Measurements from ENCODE around the gene SUMF1. TPM values are rescaled to one million over a fixed set of nuclear protein-coding genes. Genes with fewer than 3 reads are reported as not detected.

SUMF1 gene
- total RNA-seq, 2 experiments from 2014 or later: 3.5 to 4.9 TPM

DNA sequence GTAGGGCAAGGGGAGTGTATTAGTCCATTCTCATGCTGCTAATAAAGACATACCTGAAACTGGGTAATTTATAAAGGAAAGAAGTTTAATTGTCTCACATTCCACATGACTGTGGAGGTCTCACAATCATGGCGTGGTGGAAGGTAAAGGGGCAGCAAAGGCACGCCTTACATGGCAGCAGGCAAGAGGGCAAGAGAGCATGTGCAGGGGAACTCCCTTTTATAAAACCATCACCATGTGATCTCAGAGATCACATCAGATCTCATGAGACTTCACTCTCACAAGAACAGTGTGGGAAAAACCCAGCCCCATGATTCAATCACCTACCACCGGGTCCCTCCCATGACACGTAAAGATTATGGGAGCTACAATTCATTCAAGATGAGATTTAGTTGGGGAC, 41.4 kb downstream of the SUMF1 start:
- no peaks in the 10 kb centered on the region for H3K27me3 Mint-ChIP-seq
- intact Hi-C loops (cut with DNase I, micrococcal nuclease): loop anchor here (2.0 to 10.0 kb wide), 3 partner anchors 42 to 769 kb away; partner anchors contain the start of genes ITPR1 (in 1 of the 2) and SUMF1 (in 1 of the 2)
- POLR2A ChIA-PET: interaction anchor here (0.6 to 1.2 kb wide), 2 partner anchors 68 to 156 kb away, joined by 3 to 7 read pairs; partner anchors contain the start of gene ITPR1
- peaks cover 4% of the 10 kb centered on the region for H3K36me3 Mint-ChIP-seq (ENCODE audit: low read depth)
- peak; percentile 67 for ATAC-seq
- peaks cover 38% of the 10 kb centered on the region for H3K4me1 Mint-ChIP-seq
- H3K4me3 Mint-ChIP-seq: no peak overlapping the region
- CTCF ChIA-PET: interaction anchor here (1.4 kb wide), 1 partner anchor 75 kb away, joined by 3 read pairs; no protein-coding TSS in a partner anchor
- DNase-seq: peak; percentile 63
- peak overlapping the region; percentile 82 for H3K27ac Mint-ChIP-seq
- H3K9me3 Mint-ChIP-seq (ENCODE audit: low read depth): no peaks in the 10 kb centered on the region

- intact Hi-C loops (cut with DNase I, micrococcal nuclease): loop anchor here (5.0 to 10.0 kb wide), 2 partner anchors 42 to 770 kb away; partner anchors contain the start of gene SUMF1 (in 1 of the 2)
- no peaks in the 10 kb centered on the region for H3K9me3 Mint-ChIP-seq (ENCODE audit: low read depth)
- CTCF ChIA-PET: interaction anchor here (1.4 kb wide), 1 partner anchor 74 kb away, joined by 3 read pairs; no protein-coding TSS in a partner anchor
- peaks cover 41% of the 10 kb centered on the region for H3K4me1 Mint-ChIP-seq
- DNase-seq: no peak
- no peaks in the 10 kb centered on the region for H3K27me3 Mint-ChIP-seq
- POLR2A ChIA-PET: interaction anchor here (1.2 kb wide), 1 partner anchor 68 kb away, joined by 7 read pairs; the partner anchor contains the start of gene ITPR1
- no peak overlapping the region for H3K4me3 Mint-ChIP-seq
- ATAC-seq: no peak
- peaks cover 4% of the 10 kb centered on the region for H3K36me3 Mint-ChIP-seq (ENCODE audit: low read depth)
- peak overlapping the region; percentile 82 for H3K27ac Mint-ChIP-seq
These were observed 42.0 kb downstream of the SUMF1 start for GRCh38 chr3:4425055-4425454.

GRCh38 chr3:4421121-4421520, 45.9 kb downstream of the SUMF1 start:
- CTCF ChIA-PET: no interaction called here
- POLR2A ChIA-PET: interaction anchor here (1.0 to 1.1 kb wide), 2 partner anchors 70 to 72 kb away, joined by 3 read pairs; partner anchors contain the start of gene ITPR1
- H3K9me3 Mint-ChIP-seq (ENCODE audit: low read depth): no peaks in the 10 kb centered on the region
- peak overlapping the region; percentile 62 for H3K27ac Mint-ChIP-seq
- no peaks in the 10 kb centered on the region for H3K27me3 Mint-ChIP-seq
- H3K36me3 Mint-ChIP-seq (ENCODE audit: low read depth): peaks cover 11% of the 10 kb centered on the region
- intact Hi-C loops (cut with DNase I, micrococcal nuclease): loop anchor here (1.0 to 10.0 kb wide), 5 partner anchors 11 to 774 kb away; no protein-coding TSS in a partner anchor
- H3K4me1 Mint-ChIP-seq: peaks cover 34% of the 10 kb centered on the region
- H3K4me3 Mint-ChIP-seq: no peak overlapping the region
- ATAC-seq (peak; percentile 89), DNase-seq (peak; percentile 49)

DNA sequence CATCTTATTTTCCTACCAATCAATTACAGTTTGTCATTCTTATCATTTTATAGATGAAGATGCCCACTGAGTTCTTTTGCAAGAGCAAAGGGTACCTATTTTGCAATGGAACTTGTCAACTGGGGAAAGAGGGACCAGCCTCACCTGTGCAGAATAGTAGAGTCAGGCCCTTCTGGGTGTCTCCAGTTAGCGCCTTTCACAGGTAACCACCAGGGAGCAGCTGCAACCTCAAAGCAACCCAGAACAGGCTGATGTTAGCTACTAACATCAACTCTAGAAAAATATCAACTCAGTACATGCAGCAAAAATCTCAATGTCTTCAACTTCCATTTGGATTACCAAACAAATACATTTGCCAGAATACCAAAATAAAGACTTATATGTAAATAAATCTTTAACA, 47.1 kb downstream of the SUMF1 start:
- ChIA-PET POLR2A (no interaction called here), CTCF (interaction anchor here (0.5 kb wide), 1 partner anchor 459 kb away, joined by 3 read pairs; no protein-coding TSS in a partner anchor)
- no peak overlapping the region for H3K27ac Mint-ChIP-seq
- H3K27me3 Mint-ChIP-seq: no peaks in the 10 kb centered on the region
- no peak for DNase-seq
- H3K9me3 Mint-ChIP-seq (ENCODE audit: low read depth): no peaks in the 10 kb centered on the region
- no peak for ATAC-seq
- intact Hi-C loops (cut with DNase I, micrococcal nuclease): loop anchor here (2.0 to 10.0 kb wide), 2 partner anchors 69 to 775 kb away; no protein-coding TSS in a partner anchor
- peaks cover 11% of the 10 kb centered on the region for H3K36me3 Mint-ChIP-seq (ENCODE audit: low read depth)
- H3K4me1 Mint-ChIP-seq: peaks cover 25% of the 10 kb centered on the region
- H3K4me3 Mint-ChIP-seq: no peak overlapping the region

- Mint-ChIP-seq H3K9me3 (ENCODE audit: low read depth) (no peaks in the 10 kb centered on the region), H3K27me3 (no peaks in the 10 kb centered on the region), H3K27ac (peak overlapping the region; percentile 4), H3K36me3 (ENCODE audit: low read depth) (peaks cover 13% of the 10 kb centered on the region), H3K4me3 (no peak overlapping the region), H3K4me1 (peaks cover 25% of the 10 kb centered on the region)
- ChIA-PET CTCF (no interaction called here), POLR2A (interaction anchor here (0.6 kb wide), 1 partner anchor 76 kb away, joined by 3 read pairs; no protein-coding TSS in a partner anchor)
- intact Hi-C loops (cut with DNase I, micrococcal nuclease): no loop called here
- DNase-seq: no peak
- no peak for ATAC-seq
These were observed 47.7 kb downstream of the SUMF1 start for GRCh38 chr3:4419386-4419785.

DNA sequence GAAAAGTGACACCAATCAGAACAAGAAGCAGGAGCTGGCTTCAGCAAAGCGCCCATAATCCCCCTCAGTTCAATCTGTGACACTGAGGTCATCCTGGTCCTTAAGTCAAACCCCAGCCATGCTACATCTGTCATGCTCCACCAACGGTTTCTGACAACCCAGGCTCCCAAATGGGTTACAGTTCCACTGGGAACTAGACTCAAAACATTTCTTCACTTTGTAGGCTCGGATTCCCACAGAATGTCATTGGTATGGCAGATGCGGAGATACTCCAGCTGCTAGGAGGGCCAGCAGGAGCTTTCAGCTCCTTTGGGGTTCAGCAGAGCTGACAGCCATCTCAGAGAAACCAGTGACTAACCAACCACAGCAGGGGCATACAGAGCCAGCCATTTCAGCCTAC, 48.9 kb downstream of the SUMF1 start:
- intact Hi-C loops (cut with DNase I, micrococcal nuclease): no loop called here
- CTCF ChIA-PET: no interaction called here
- H3K36me3 Mint-ChIP-seq (ENCODE audit: low read depth): peaks cover 12% of the 10 kb centered on the region
- no peaks in the 10 kb centered on the region for H3K27me3 Mint-ChIP-seq
- H3K27ac Mint-ChIP-seq: no peak overlapping the region
- peaks cover 21% of the 10 kb centered on the region for H3K4me1 Mint-ChIP-seq
- DNase-seq (no peak), ATAC-seq (no peak)
- H3K9me3 Mint-ChIP-seq (ENCODE audit: low read depth): no peaks in the 10 kb centered on the region
- POLR2A ChIA-PET: no interaction called here
- no peak overlapping the region for H3K4me3 Mint-ChIP-seq

DNA sequence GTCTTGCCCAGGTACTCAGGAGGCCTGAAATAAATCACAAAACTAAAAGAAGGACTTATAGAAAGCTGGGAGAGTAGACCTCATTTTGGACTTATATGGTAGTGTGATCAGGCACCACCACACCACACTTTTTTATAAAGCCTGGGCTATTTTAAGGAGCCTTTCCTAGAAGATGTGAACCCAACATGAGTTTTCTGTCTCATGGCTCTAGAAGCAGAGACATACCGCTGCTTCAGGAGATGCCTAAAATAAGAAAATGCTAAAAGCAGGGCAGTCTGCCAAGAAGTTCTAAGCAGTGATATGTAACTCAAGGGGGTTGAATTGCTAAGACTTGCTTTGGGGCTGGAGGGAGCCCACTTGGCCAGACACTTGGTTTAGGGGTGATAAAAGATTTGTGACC, 49.6 kb downstream of the SUMF1 start:
- H3K27me3 Mint-ChIP-seq: no peaks in the 10 kb centered on the region
- DNase-seq: no peak
- H3K27ac Mint-ChIP-seq: no peak overlapping the region
- ChIA-PET POLR2A (no interaction called here), CTCF (no interaction called here)
- peaks cover 12% of the 10 kb centered on the region for H3K36me3 Mint-ChIP-seq (ENCODE audit: low read depth)
- H3K9me3 Mint-ChIP-seq (ENCODE audit: low read depth): no peaks in the 10 kb centered on the region
- peaks cover 21% of the 10 kb centered on the region for H3K4me1 Mint-ChIP-seq
- ATAC-seq: no peak
- intact Hi-C loops (cut with DNase I, micrococcal nuclease): no loop called here
- H3K4me3 Mint-ChIP-seq: no peak overlapping the region

DNA sequence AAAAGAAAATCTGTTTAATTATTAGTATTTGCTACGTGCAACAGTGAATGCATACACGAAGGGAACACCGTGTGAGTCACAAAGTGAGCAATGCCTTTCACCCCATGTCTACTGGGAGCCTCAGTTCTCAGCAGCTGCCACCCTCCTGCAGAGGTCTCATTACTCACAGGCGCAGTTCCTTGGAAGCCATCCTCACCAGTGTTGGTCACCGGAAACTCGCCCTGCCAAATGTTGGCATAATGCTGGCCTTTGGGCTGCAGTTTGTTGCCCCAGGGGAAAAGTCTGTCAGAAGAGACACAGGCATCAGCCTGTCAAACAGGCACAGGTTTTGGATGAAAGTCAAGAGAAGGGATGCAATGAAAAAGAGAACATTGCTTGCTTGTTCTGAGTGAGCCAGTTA, 50.1 kb downstream of the SUMF1 start:
- H3K27me3 Mint-ChIP-seq: no peaks in the 10 kb centered on the region
- intact Hi-C loops (cut with DNase I, micrococcal nuclease): no loop called here
- peaks cover 20% of the 10 kb centered on the region for H3K4me1 Mint-ChIP-seq
- ATAC-seq: no peak
- POLR2A ChIA-PET: no interaction called here
- no peak overlapping the region for H3K27ac Mint-ChIP-seq
- CTCF ChIA-PET: no interaction called here
- DNase-seq: no peak
- no peak overlapping the region for H3K4me3 Mint-ChIP-seq
- peaks cover 17% of the 10 kb centered on the region for H3K36me3 Mint-ChIP-seq (ENCODE audit: low read depth)
- H3K9me3 Mint-ChIP-seq (ENCODE audit: low read depth): no peaks in the 10 kb centered on the region

GRCh38 chr3:4416427-4416945, 50.6 kb downstream of the SUMF1 start:
- Mint-ChIP-seq H3K4me1 (peaks cover 19% of the 10 kb centered on the region), H3K27me3 (no peaks in the 10 kb centered on the region), H3K27ac (no peak overlapping the region), H3K9me3 (ENCODE audit: low read depth) (no peaks in the 10 kb centered on the region), H3K4me3 (no peak overlapping the region), H3K36me3 (ENCODE audit: low read depth) (peaks cover 17% of the 10 kb centered on the region)
- DNase-seq (no peak), ATAC-seq (no peak)
- CTCF ChIA-PET: no interaction called here
- intact Hi-C loops (cut with DNase I, micrococcal nuclease): no loop called here
- POLR2A ChIA-PET: interaction anchor here (0.7 kb wide), 1 partner anchor 277 kb away, joined by 12 read pairs; no protein-coding TSS in a partner anchor

- no peak for DNase-seq
- peaks cover 32% of the 10 kb centered on the region for H3K4me1 Mint-ChIP-seq
- ChIA-PET POLR2A (no interaction called here), CTCF (interaction anchor here (0.5 to 1.2 kb wide), 2 partner anchors 62 to 82 kb away, joined by 3 read pairs; no protein-coding TSS in a partner anchor)
- no peaks in the 10 kb centered on the region for H3K9me3 Mint-ChIP-seq (ENCODE audit: low read depth)
- no peak for ATAC-seq
- H3K36me3 Mint-ChIP-seq (ENCODE audit: low read depth): peaks cover 22% of the 10 kb centered on the region
- H3K4me3 Mint-ChIP-seq: no peak overlapping the region
- intact Hi-C loops (cut with DNase I, micrococcal nuclease): loop anchor here (5.0 kb wide), 2 partner anchors 219 to 784 kb away; no protein-coding TSS in a partner anchor
- no peak overlapping the region for H3K27ac Mint-ChIP-seq
- H3K27me3 Mint-ChIP-seq: no peaks in the 10 kb centered on the region
These were observed 53.6 kb downstream of the SUMF1 start for GRCh38 chr3:4413467-4413866.

GRCh38 chr3:4411833-4412232, 55.2 kb downstream of the SUMF1 start:
- no peak overlapping the region for H3K4me3 Mint-ChIP-seq
- ChIA-PET POLR2A (interaction anchor here (0.9 kb wide), 1 partner anchor 11 kb away, joined by 4 read pairs; no protein-coding TSS in a partner anchor), CTCF (interaction anchor here (1.3 kb wide), 1 partner anchor 222 kb away, joined by 4 read pairs; no protein-coding TSS in a partner anchor)
- no peak overlapping the region for H3K27ac Mint-ChIP-seq
- intact Hi-C loops (cut with DNase I, micrococcal nuclease): loop anchor here (5.0 kb wide), 2 partner anchors 220 to 785 kb away; no protein-coding TSS in a partner anchor
- DNase-seq (no peak), ATAC-seq (no peak)
- H3K36me3 Mint-ChIP-seq (ENCODE audit: low read depth): peaks cover 25% of the 10 kb centered on the region
- no peaks in the 10 kb centered on the region for H3K27me3 Mint-ChIP-seq
- peaks cover 36% of the 10 kb centered on the region for H3K4me1 Mint-ChIP-seq
- no peaks in the 10 kb centered on the region for H3K9me3 Mint-ChIP-seq (ENCODE audit: low read depth)
